Head of caudate nucleus (tissue), 42 donors: ENCODE data around the gene PBX4.

ENCODE experiments used
- DNase-seq, 42 donors: peaks; one replicate each; pipeline versions ENCODE4 v3.0.0 to v3.0.0-alpha.2; 2020 to 2021; ENCODE audit warnings: mixed read lengths in 7 of 42
- intact Hi-C: fragments of 100-400 bp; cut with DNase I; formaldehyde crosslinking; loops from one replicate; pipeline ENCODE4 v1.15.0; 2022

The PBX4 gene

GRCh38 chr19:19548915-19549759 is 69.3 kb downstream of the PBX4 start:
- no peak for DNase-seq
- intact Hi-C loops: no loop called here

GRCh38 chr19:19547674-19548336 is 70.7 kb downstream of the PBX4 start:
- intact Hi-C loops: no loop called here

DNA sequence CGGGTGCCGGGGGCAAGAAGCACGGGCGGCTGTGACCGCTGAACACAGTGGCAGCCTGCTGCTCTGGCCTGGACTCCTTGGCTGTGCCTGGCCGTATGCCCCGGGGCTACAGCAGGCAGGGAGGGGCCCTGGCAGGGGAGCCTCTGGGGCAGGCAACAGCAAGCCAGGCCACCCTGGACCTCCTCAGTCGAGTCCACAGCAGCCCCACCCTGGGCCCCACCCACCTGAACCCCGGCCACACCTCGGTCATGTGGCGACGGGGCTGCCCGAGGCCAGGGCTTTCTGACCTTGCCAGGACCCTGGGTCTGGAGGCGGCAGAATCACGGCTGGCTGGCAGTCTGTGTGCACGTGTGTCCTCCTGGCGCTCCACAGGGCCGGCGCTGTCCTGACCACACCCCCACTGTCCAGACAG is 71.7 kb downstream of the PBX4 start:
- intact Hi-C loops: no loop called here
- no peak for DNase-seq

More at GRCh38 chr19:19547674-19548336, 70.7 kb downstream of the PBX4 start:
- DNase-seq: no peak

- intact Hi-C loops: no loop called here
- DNase-seq: no peak
Observed at GRCh38 chr19:19545707-19546106, 72.8 kb downstream of the PBX4 start.

DNA sequence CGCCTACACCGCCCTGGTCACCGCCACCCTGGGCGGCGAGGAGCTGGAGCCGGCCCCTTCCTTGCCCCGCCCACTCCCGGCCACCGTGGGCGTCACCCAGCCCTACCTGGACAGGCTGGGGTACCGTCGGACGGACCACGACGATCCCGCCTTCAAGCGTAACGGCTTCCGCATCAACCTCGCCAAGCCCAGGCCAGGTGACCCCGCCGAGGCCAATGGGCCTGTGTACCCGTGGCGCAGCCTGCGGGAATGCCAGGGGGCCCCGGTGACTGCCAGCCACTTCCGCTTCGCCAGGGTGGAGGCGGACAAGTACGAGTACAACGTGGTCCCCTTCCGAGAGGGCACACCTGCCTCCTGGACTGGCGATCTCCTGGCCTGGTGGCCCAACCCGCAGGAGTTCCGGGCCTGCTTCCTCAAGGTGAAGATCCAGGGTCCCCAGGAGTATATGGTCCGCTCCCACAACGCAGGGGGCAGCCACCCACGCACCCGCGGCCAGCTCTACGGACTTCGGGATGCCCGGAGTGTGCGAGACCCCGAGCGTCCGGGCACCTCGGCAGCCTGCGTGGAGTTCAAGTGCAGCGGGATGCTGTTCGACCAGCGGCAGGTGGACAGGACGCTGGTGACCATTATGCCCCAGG is 73.4 kb downstream of the PBX4 start:
- intact Hi-C loops: no loop called here
- DNase-seq: no peak

GRCh38 chr19:19544257-19544953 is 74.1 kb downstream of the PBX4 start:
- intact Hi-C loops: no loop called here
- no peak for DNase-seq

- intact Hi-C loops: no loop called here
- DNase-seq: no peak
Observed at GRCh38 chr19:19543640-19544039, 74.8 kb downstream of the PBX4 start.

GRCh38 chr19:19543101-19543500 is 75.4 kb downstream of the PBX4 start:
- intact Hi-C loops: no loop called here
- DNase-seq: no peak

GRCh38 chr19:19542507-19542906 is 76.0 kb downstream of the PBX4 start:
- DNase-seq: no peak
- intact Hi-C loops: no loop called here

- intact Hi-C loops: no loop called here
- DNase-seq: no peak
Observed at GRCh38 chr19:19541616-19542015, 76.9 kb downstream of the PBX4 start.

DNA sequence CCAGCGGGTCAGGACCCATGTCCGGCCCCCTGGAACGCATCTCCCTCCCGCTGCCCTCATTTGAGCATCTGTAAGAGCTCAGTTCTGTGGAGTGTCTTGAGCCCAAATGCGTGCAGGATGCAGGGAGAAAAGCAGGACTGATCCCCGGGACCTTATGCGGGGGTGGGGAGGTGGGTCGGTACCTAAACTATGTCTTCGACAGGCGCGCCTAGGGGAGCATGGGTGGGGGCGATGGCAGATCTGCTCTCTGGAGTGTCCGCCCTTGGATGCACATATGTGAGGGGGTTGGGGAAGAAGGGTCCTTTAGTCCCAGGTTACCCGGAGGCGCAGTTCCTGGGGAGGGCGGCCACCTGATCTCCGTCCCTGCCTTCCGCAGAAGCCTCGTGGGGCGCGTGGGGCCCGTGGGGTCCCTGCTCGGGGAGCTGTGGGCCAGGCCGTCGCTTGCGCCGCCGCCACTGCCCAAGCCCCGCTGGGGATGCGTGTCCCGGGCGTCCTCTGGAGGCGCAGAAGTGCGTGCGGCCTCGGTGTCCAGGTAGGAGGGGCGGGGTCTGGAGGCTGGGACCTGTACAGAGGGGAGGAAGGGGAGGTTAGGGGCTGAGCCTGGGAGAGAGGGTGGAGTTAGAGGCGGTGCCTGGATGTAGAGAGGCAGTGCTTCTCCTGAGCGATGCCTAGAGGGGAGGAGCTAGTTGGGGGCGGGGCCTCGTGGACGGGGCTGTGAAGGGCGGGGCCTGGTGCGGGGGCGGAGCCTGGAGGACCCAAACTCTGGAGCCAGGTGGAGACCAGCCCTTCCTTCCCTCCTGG is 77.6 kb downstream of the PBX4 start:
- intact Hi-C loops: no loop called here
- peak in 31 of 42 donors; percentile 18 to 75 (median 48) for DNase-seq

GRCh38 chr19:19540064-19540714 is 78.3 kb downstream of the PBX4 start:
- peak in 36 of 42 donors; percentile 18 to 79 (median 56) for DNase-seq
- intact Hi-C loops: no loop called here

DNA sequence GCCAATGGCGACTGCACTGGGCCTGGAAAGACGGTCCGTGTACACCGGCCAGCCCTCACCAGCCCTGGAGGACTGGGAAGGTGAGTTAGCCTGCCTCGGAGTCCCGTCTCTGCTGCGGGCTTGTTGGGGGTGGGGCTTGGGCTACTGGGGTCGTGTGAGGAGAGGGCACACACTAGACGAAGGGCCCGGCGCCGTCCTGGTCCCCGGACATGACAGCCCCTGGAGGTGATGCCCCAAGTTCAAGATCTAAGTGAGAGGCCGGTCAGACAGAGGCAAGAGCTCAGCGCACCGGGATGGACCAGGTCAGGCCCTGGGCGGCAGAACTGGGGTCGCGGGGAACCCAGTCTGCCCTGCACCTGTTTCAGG is 78.8 kb downstream of the PBX4 start:
- intact Hi-C loops: no loop called here
- DNase-seq: no peak

GRCh38 chr19:19538785-19539166 is 79.7 kb downstream of the PBX4 start:
- no peak for DNase-seq
- intact Hi-C loops: no loop called here

DNA sequence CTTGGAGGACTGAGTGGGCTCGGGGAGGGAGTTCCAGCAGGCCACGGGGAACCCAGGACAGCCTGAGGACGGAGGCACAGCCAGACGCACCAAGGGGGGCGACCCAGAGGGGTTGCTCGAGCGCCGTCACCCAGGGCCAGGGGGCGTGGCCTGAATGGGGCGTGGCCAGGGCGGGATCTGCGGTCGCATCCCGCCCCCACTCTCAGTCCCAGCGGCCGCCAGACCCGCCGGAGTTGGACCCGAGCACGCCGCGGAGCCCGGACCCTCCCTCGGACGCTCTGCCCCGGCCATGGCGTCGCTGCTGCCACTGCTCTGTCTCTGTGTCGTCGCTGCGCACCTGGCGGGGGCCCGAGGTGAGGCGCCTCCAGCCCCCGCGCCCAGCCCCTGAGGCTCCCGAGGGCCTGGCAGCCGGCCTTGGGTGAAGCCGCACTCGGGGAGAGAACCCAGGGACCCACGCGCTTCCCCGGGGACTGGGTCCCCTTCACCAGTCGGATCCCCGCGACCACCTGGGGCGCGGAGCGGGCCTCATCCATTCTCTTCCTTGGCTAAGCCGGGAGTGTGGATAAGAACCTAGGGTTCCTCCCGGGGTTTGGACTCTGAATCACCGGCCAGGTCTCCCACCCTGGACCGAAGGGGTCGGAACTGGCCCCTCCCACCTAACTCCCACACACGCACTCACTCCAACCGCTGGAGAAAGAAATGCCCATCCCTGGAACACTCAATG is 80.3 kb downstream of the PBX4 start, which contains the start of gene CILP2:
Gene CILP2 (plus strand): TSS at position 205 of the 724 bp plus-strand sequence. CDS start 85 bp downstream, at position 290.
- intact Hi-C loops: no loop called here
- peak in 16 of 42 donors; percentile 29 to 63 (median 53) for DNase-seq

GRCh38 chr19:19537075-19538048 is 81.1 kb downstream of the PBX4 start:
- peak in 1 of 42 donors; percentile 9 for DNase-seq
- intact Hi-C loops: no loop called here
